ENCODE results near the gene CFAP61. TPM values are rescaled to one million over a fixed set of nuclear protein-coding genes. Genes with fewer than 3 reads are reported as not detected.

The CFAP61 gene
- total and polyA plus RNA-seq, 2 experiments from 2014 or later: 0.21 TPM; not detected in 1

GRCh38 chr20:20289331-20289730 lies 237.0 kb downstream of the CFAP61 start:
- Histone ChIP-seq H3K4me2 (no peak overlapping the region), H3K27me3 (ENCODE audit: insufficient read depth) (no peaks in the 10 kb centered on the region), H3K27ac (ENCODE audit: low read depth) (no peak overlapping the region), H4K20me1 (replicated peaks; ENCODE audit: insufficient read depth) (no peaks in the 10 kb centered on the region), H3K9me2 (ENCODE audit: insufficient read depth) (peaks cover 18% of the 10 kb centered on the region; the same call in 1 of the 2 replicates), H3K79me2 (replicated peaks; ENCODE audit: insufficient read depth) (no peaks in the 10 kb centered on the region), H3F3A (replicated peaks; ENCODE audit: low read depth) (no peaks in the 10 kb centered on the region), H3K36me3 (ENCODE audit: insufficient read depth) (no peaks in the 10 kb centered on the region), H3K4me3 (no peak overlapping the region), H3K4me1 (ENCODE audit: insufficient read depth) (no peaks in the 10 kb centered on the region), H2AFZ (no peak overlapping the region)
- TF ChIP-seq CREB1 (CRISPR knock-in tag; IDR thresholded peaks at IDR 0.05; ENCODE audit: low read depth) (no peak), CTCF (conservative IDR thresholded peaks at IDR 0.05; ENCODE audit: low read depth in 2 of 2) (no peak), STAT1 (IDR thresholded peaks at IDR 0.05; ENCODE audit: unreplicated experiment) (no peak), ZNF114 (CRISPR knock-in tag; IDR thresholded peaks at IDR 0.05) (no peak), EZH2 (IDR thresholded peaks at IDR 0.05; ENCODE audit: low read depth, unreplicated experiment) (no peak), EZH2phosphoT487 (IDR thresholded peaks at IDR 0.05; ENCODE audit: unreplicated experiment) (no peak), NANOG (IDR thresholded peaks at IDR 0.05; ENCODE audit: borderline replicate concordance) (no peak), JUNB (IDR thresholded peaks at IDR 0.05; ENCODE audit: unreplicated experiment) (no peak), ZNF331 (CRISPR knock-in tag; IDR thresholded peaks at IDR 0.05; ENCODE audit: low read depth) (no peak), POLR2AphosphoS5 (IDR thresholded peaks at IDR 0.05; ENCODE audit: low read depth) (no peak)
- TF ChIP-seq, protein P1, sequence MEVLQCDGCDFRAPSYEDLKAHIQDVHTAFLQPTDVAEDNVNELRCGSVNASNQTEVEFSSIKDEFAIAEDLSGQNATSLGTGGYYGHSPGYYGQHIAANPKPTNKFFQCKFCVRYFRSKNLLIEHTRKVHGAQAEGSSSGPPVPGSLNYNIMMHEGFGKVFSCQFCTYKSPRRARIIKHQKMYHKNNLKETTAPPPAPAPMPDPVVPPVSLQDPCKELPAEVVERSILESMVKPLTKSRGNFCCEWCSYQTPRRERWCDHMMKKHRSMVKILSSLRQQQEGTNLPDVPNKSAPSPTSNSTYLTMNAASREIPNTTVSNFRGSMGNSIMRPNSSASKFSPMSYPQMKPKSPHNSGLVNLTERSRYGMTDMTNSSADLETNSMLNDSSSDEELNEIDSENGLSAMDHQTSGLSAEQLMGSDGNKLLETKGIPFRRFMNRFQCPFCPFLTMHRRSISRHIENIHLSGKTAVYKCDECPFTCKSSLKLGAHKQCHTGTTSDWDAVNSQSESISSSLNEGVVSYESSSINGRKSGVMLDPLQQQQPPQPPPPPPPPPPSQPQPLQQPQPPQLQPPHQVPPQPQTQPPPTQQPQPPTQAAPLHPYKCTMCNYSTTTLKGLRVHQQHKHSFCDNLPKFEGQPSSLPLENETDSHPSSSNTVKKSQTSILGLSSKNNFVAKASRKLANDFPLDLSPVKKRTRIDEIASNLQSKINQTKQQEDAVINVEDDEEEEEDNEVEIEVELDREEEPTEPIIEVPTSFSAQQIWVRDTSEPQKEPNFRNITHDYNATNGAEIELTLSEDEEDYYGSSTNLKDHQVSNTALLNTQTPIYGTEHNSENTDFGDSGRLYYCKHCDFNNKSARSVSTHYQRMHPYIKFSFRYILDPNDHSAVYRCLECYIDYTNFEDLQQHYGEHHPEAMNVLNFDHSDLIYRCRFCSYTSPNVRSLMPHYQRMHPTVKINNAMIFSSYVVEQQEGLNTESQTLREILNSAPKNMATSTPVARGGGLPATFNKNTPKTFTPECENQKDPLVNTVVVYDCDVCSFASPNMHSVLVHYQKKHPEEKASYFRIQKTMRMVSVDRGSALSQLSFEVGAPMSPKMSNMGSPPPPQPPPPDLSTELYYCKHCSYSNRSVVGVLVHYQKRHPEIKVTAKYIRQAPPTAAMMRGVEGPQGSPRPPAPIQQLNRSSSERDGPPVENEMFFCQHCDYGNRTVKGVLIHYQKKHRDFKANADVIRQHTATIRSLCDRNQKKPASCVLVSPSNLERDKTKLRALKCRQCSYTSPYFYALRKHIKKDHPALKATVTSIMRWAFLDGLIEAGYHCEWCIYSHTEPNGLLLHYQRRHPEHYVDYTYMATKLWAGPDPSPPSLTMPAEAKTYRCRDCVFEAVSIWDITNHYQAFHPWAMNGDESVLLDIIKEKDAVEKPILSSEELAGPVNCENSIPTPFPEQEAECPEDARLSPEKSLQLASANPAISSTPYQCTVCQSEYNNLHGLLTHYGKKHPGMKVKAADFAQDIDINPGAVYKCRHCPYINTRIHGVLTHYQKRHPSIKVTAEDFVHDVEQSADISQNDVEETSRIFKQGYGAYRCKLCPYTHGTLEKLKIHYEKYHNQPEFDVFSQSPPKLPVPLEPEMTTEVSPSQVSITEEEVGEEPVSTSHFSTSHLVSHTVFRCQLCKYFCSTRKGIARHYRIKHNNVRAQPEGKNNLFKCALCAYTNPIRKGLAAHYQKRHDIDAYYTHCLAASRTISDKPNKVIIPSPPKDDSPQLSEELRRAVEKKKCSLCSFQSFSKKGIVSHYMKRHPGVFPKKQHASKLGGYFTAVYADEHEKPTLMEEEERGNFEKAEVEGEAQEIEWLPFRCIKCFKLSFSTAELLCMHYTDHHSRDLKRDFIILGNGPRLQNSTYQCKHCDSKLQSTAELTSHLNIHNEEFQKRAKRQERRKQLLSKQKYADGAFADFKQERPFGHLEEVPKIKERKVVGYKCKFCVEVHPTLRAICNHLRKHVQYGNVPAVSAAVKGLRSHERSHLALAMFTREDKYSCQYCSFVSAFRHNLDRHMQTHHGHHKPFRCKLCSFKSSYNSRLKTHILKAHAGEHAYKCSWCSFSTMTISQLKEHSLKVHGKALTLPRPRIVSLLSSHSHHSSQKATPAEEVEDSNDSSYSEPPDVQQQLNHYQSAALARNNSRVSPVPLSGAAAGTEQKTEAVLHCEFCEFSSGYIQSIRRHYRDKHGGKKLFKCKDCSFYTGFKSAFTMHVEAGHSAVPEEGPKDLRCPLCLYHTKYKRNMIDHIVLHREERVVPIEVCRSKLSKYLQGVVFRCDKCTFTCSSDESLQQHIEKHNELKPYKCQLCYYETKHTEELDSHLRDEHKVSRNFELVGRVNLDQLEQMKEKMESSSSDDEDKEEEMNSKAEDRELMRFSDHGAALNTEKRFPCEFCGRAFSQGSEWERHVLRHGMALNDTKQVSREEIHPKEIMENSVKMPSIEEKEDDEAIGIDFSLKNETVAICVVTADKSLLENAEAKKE (CRISPR knock-in tag; IDR thresholded peaks at IDR 0.05): no peak
- TF ChIP-seq, protein P2, sequence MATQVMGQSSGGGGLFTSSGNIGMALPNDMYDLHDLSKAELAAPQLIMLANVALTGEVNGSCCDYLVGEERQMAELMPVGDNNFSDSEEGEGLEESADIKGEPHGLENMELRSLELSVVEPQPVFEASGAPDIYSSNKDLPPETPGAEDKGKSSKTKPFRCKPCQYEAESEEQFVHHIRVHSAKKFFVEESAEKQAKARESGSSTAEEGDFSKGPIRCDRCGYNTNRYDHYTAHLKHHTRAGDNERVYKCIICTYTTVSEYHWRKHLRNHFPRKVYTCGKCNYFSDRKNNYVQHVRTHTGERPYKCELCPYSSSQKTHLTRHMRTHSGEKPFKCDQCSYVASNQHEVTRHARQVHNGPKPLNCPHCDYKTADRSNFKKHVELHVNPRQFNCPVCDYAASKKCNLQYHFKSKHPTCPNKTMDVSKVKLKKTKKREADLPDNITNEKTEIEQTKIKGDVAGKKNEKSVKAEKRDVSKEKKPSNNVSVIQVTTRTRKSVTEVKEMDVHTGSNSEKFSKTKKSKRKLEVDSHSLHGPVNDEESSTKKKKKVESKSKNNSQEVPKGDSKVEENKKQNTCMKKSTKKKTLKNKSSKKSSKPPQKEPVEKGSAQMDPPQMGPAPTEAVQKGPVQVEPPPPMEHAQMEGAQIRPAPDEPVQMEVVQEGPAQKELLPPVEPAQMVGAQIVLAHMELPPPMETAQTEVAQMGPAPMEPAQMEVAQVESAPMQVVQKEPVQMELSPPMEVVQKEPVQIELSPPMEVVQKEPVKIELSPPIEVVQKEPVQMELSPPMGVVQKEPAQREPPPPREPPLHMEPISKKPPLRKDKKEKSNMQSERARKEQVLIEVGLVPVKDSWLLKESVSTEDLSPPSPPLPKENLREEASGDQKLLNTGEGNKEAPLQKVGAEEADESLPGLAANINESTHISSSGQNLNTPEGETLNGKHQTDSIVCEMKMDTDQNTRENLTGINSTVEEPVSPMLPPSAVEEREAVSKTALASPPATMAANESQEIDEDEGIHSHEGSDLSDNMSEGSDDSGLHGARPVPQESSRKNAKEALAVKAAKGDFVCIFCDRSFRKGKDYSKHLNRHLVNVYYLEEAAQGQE (IDR thresholded peaks at IDR 0.05; ENCODE audit: unreplicated experiment): no peak
- TF ChIP-seq, protein P3, sequence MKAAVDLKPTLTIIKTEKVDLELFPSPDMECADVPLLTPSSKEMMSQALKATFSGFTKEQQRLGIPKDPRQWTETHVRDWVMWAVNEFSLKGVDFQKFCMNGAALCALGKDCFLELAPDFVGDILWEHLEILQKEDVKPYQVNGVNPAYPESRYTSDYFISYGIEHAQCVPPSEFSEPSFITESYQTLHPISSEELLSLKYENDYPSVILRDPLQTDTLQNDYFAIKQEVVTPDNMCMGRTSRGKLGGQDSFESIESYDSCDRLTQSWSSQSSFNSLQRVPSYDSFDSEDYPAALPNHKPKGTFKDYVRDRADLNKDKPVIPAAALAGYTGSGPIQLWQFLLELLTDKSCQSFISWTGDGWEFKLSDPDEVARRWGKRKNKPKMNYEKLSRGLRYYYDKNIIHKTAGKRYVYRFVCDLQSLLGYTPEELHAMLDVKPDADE (IDR thresholded peaks at IDR 0.05): no peak
- no peaks in the 10 kb centered on the region for H3K9me3 Mint-ChIP-seq
- H3K36me3 Mint-ChIP-seq (ENCODE audit: low read depth): no peaks in the 10 kb centered on the region
- H3K4me3 Mint-ChIP-seq: no peak overlapping the region
- no peak overlapping the region for H3K27ac Mint-ChIP-seq
- DNase-seq (ENCODE audit: low spot score) (no peak), ATAC-seq (no peak)
- peaks cover 3% of the 10 kb centered on the region for H3K27me3 Mint-ChIP-seq (ENCODE audit: insufficient read depth, low read depth, poor library complexity)
- H3K4me1 Mint-ChIP-seq: no peaks in the 10 kb centered on the region; the same call in 2 of the 3 replicates

Data from GM23338 (cell line).